NCI-H1694 (cell line): ENCODE measurements around the gene ADAM15.

Source experiments
- DNase-seq: peaks from one replicate; lab custom pipeline; 2025; lab: John Stamatoyannopoulos, UW

ADAM15 gene

DNA sequence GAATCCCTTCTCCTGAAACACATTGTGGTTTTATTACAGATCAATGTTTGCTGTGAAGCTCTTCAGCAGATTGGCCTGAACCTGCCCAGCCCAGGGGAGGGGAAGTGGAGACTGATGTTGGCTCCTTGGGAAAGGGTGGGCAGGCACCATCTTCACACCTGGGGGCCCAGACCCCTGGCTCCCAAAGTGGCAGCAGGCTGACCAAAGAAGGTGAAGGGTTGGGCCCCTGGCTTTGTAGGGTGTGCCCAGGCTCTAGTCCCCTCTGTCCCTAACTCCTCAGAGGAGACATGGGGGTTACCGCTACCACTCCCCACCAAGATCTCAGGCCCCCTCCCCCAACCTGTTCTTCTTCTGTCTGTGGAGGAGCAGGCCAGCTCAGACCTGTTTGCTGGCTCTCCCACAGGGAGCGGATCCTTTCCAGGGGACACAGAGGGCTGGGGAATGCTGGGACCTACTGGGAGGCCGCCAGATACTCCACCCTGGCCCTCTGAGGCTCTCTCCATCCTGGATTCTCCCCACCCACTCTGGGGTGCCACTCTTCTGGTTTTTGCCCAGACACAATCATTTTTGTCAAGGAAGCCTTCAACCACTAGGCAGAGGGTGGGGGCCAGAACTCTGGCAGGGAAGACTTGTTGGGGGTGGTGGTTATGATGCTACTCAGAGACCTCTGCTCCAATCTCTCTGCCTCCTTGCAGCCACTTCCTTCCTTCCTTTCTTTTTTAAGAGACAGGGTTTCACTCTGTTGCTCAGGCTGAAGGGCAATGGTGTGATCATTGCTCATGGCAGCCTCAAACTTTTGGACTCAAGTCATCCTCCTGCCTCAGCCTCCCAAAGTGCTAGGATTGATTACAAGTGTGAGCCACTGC lies 22.5 kb downstream of the ADAM15 start:
- DNase-seq = no peak

DNA sequence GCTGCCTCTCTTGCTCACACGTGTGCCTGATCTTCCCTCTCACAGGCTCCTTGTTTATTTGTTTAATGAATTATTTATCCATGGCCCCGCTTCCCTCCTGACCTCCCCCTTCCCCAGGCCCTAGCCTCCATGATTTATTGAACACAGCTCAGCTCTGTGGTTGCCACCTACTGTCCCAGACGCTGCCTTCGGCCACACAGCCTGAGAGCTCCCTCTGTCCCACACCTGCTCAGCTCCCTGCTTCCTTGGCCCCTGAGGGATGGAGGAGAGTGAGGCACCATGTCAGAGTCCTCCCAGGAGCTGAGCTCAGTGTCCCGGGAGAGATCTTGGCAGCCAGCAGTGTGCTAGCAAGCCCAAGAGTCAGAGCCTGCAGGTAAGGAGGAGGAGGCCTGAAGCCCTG lies 24.4 kb downstream of the ADAM15 start:
- no peak for DNase-seq

DNA sequence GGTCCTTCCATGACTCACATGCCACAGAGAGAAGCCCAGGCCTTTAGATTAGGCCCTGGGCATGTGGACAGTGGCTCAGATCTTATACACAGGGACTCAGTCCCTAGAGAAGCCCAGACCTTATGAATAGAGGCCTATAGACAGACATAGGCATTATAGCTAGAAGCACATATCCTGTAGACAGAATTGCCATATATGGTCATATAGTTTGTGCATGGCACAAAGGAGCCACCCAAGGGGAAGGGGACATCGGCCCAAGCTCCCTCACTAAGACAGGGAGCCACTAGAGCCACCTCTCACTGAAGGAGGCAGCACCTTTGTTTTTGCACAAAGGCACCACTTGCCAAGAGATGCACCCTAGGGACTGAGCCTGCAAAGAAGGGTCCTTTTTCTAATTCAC lies 25.3 kb downstream of the ADAM15 start:
- DNase-seq = no peak

DNA sequence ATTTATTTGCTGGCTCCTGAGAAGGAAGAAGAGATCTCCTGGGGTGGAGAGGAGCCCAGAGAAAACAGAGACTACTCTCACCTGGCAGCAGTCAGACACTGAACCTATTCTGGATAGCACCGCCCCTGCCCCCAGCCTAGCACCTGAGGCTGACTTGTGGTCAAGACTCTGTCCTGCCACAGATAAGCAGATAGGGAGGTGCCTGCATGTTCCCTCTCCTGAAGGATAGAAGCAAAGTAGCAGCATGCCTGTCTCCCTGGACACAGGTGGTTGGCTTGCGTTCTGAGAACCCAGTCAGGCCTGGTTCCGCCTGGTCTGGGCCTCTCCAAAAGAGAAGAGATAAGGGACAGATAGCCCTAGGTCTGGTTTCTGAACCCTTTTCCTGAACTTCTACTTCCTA lies 26.2 kb downstream of the ADAM15 start:
- DNase-seq = no peak

DNA sequence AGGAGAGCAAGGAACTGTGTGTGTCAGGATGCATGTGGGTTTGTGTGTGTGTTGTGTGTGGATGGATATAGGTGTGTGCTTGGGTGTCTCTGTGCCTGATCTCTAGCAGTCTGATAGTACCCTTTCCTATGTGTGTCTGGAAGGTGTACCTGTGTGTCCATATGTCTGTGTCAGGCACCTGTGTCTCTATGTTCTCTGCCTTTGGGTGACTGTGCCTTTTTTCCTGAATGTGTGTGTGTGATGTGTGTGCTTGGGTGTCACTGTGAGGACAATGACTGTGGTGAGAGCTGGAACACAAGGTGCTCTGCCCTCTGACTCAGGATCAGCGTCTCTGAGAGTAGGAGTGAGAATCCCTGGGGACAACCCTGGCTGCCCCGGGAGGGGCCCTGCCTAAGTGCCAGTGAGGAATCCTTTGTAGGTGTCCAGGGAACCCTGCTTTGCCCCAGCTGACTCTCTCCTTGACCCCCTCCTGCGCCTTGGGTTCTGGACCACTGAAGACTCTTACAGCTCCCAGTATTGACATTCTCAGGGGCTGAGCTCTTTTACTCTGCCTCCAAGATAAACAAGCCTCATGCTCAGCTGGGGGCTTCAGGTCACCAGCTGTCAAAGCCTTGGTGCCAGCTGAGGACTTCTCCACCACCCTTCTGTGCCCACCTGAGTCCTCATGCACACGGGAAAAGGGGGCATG lies 26.8 kb downstream of the ADAM15 start:
- no peak for DNase-seq

DNA sequence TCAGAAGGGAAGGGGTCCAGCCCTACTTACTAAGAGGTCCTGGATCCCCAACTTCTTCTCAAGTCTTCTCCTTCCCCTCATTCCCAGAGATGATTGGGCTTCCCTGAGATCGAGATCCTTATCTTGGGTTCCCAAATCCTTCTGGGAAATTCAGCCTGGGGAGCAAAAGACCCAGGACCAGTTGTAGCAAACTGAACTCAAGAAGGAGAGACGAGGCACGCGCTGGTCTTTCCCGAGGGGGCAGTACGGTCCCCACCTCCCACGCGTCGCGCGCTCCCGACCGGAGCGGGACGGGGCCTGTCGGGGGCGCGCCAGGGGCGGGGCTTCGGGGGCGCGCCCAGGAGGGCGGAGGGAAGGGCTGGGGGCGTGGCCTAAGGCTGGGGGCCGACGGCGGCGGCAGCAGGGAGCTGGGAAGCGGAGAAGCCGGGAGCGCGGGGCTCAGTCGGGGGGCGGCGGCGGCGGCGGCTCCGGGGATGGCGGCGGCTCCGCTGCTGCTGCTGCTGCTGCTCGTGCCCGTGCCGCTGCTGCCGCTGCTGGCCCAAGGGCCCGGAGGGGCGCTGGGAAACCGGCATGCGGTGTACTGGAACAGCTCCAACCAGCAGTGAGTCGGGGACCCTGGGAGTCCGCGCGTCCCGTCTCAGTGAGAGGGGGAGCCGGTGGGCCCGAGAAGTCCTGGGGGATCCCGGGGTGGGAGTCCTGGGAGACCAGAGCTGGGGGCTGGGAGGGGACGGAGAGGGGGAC lies 27.5 kb downstream of the ADAM15 start, which contains the start of gene EFNA3:
TSS of gene EFNA3 (plus strand) at position 369 of the 741 bp plus-strand sequence. CDS start at position 474, 105 bp downstream.
- DNase-seq = peak; percentile 53

DNA sequence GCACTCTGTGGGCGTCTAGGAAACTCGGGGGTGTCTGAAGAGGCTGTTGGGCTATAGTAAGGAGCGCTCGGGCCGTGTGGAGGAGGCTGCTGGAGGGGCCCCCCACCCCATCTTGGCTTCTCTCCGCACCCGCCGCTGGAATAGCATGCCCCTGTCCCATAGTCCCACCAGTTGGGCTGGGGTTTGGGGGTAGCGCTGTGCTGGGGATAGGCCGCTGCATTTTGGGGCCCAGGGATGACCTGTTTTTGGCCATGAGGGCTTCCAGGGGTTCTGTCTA lies 28.0 kb downstream of the ADAM15 start:
- DNase-seq = no peak

DNA sequence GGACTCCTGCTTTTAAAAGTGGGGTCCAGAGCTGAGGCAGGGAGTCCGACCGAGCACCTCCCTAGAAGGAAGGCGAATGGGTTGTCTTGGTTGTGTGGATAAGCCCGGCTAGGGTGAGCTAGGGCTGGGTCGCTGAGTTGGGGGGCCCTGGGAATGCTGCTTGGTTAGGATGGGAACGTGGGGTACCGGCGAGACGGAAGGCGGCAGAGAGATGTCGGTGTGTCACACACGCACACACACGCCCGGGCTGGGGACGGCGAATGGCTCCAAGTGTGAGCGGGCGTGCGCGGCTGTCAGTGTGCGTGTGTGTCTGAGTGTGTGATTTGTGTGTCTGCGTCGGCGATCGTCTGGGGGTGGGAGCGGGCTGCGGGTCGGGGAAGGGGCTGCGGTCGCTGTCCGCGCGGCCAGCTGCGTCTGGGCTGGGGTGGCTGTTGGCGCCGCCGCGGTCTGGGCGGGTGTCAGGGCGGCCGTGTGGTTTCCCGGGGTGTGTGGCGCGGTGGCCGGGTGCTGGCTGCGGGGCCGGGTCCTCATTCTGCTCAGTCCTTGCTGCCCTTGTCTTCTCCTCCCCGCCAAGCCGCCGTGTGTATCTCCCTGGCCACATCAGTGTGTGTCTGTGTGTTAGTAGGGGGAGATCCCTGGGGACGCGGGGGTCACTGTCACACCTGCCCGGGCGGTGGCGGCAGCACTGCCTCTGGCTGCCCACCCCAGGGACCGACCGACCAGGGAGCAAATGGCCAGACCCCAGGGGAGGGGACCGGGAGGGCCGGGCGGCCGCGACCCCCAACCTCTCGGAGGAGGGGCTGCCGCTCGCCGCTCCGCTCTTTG lies 28.6 kb downstream of the ADAM15 start:
- DNase-seq = peak; percentile 21

DNA sequence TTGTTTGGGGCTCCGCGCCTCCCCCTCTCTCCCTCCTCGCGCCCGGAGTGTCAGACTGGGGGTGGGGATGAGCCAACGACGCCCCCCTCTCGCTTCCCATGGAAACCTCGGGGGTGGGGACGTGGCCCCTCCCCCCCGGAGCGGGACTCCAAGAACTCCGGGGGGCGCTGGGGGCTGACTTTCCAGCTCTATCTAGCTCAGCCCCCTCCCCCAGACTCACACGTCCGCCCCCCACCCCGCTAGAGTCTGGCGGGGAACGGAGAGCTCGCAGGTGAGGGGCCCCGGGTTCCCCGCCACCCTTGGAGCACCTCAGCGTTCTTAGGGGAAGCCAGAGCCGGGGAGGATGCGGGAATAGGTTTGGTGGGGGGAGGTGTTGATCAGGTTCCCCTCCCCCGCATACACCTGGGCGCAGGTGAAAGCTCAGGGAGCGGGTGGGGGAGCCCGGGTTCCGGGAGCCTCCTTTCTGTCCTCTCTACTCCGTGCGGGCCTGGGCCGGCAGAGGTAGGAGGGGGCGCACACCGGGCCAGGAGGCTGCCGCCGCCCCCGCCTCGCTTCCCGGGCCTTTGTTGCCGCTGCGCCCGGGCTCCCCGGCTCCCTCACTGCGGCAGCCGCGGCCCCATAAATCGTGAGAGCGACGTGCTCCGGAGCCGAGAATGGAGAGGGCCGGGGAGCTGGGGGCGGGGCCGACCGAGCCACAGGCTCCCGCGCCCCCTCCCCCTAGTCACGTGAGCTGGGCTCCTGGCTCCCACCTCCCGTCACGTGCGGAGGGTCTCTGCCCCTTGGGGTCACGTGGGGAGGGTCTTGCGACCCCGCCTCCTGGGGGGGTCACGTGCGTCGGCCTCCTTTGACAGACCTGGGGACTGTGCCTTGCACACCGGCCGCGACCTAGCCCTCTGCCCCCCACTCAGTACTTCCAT lies 29.5 kb downstream of the ADAM15 start:
- DNase-seq = peak; percentile 96

DNA sequence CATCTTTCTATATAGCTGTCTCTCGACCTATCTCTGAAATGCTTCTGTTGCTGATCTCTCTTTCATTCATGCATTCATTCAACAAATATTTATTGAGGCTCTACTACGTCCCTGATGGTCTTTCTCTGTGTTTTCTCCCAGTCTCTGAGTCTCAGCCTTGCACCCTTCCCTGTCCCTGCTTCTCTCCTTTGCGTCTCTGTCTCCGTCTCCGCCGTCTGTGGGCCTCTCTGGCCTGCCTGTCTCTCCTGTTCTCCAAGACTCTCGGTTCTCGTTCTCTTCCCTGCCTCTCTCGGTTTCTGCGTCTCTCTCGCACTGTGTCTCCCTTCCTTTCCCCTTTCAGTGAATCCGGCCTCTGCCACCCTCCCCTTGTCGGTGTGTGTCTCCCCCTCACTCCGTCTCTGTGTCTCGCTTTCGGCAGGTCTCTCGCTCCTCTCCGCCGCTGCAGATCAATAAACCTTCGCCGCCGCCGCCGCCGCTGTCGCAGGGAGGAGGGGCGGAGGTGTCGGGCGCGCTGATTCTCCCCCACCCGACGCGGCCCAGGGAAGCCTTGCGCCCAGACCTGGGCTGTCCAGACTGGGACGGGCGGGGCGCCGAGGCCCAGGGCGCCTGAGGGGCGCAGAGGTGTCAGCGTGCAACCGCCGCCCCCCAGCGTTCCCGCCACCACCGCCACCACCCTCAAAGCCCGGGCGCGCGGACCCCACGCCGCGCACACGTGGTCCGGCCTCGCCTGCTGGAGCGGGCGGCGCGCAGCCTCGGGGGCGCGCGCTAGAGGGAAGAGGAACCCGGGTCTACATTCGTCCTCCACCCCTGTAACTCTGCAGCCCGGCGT lies 30.6 kb downstream of the ADAM15 start:
- DNase-seq = no peak

DNA sequence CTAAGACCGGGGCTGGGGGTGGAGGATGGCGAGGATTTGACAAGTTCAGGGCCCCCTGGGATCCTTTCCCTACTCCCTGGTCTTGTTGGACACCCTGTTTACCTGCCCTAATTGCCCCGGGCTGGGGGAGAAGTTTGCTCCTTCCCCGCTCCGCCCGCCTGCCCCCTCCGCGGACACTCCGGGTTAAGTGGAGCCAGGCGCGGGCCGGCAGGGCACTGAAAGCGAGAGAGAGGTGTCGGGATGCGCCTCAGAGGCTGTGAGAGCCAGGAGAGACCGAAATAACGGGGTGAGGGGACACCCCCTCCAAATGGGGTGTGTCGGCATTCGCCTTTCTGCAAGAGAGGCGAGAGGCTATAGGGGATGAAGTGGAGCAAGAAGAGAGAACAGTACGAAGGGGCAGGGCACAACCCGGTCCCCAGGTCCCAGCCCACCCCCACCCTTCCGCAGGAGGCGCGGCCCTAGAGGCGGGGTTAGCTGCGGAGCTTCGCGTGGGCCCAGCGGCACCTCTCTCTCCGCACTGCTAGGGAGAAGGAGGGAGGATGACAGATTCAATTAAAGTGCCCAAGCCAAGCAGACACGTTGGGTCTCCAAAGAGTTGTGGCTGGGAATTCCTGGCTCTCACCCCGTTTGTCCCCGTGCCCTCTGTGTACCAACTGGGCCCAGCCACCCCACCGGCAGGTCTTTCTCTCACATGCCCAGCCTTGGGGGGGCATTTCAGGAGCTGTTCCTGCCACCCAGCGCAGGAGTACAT lies 31.4 kb downstream of the ADAM15 start:
- DNase-seq = no peak

DNA sequence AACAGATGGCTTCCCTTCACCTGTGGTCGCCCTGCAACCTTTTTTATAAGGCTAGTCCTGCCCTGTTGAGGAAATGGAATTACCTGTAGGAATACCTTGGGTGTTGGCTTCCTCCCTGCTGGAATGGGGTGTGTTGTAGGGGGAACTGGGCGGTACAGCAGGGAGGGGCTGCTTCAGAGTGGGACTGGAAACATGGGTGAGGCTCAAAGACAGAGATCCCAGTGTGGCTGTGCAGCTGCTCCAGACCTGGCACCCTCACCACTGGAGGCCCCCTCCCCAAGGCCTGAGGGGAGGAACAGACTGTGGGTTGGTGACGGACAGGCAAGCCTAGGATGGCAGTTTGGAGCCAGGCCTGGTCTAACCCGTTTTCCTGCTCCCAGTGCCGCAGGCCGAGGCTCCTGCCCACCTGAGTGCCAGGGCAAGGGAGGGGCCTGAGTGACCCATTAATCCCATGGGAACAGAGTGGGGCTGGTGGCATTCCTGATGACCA lies 32.0 kb downstream of the ADAM15 start:
- DNase-seq = no peak

DNA sequence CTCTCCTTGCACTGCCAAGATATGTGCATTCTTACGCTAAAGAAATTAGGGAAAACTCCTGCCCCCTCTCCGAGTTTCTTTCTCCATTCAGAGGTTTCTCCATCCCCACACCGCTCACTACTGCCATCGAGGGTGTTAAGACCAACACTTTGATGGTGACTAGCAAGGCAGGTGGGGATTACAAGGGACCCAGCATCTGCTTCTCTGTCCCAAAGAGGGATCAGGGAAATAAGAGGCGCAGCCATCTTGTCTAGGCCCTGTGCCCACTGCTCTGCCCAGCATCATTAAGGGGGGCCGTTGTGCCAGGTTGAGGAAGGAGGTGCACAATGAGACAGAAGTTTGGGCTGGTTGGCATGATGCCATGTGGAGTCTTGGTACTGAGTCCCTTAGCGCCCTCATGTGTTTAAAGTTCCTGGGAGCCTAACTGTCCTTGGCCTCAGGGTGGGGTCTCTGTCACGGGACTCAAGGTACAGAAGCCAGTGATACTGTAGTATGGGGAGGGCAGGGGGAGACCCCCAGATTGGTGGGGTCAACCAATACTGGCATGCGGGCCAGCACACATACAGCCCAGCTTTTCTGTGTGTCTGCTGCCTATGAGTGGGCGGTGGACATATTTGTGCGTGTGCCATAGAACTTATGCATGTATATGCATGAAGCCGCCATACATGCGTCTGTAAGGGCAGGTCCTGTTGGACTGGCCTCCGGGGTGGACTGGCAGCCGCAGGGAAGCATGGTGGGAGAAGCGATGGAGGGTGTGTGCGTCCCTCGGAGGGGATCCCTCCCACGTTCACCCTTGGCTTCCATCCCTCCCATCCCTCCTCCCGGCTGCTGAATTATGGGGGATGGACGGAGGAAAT lies 33.0 kb downstream of the ADAM15 start:
- DNase-seq = no peak

DNA sequence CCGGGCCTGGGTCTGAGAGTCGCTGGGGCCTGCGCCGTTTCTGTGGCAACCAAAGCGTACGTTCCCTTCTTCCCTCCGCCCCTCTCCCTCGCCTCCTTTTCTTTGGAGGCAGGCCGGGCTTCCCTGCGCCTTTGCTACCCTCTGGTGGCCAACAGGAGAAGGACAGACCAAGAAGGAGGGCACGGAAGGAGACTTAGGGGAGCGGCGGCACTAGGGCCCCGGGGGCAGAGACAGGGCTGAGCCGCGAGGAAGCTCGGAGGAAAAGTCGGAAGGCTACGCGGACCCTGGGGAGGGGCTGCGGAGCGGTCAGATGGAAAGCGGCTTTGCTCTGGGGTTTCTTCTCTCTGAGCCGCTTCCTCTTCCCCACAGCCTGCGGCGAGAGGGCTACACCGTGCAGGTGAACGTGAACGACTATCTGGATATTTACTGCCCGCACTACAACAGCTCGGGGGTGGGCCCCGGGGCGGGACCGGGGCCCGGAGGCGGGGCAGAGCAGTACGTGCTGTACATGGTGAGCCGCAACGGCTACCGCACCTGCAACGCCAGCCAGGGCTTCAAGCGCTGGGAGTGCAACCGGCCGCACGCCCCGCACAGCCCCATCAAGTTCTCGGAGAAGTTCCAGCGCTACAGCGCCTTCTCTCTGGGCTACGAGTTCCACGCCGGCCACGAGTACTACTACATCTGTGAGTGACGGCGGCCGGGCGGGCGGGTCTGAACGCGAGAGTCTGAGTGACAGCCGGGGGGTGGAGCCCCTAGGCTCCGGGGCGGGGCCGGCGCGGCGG lies 33.8 kb downstream of the ADAM15 start:
- DNase-seq = peak; percentile 98

DNA sequence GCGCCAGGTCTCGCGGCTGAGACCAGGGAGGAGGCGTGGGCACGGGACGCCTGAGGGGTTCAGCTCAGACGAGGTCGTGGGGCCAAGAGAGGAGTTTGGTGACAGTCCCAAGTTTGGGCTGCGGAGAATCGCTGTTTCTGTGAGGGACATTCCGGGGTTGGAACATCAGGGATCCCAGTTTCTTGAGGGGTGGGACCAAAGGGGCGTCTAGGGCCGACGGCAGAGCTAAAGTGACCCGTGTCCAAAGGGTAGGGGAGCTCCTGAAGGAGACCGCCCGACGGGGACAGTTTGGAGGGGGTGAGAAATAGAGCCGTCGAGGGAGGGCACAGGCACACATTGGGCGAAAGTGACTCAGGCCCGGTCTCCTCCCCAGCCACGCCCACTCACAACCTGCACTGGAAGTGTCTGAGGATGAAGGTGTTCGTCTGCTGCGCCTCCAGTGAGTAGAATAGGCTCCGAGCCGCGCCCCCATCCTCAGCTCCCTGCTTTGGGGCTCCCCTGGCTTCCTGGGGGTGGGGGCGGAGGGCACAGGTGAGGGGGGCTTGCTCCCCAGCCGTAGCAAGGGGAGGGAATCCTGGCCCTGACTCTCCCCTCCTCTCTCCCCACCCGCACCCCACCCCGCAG lies 34.5 kb downstream of the ADAM15 start:
- no peak for DNase-seq

DNA sequence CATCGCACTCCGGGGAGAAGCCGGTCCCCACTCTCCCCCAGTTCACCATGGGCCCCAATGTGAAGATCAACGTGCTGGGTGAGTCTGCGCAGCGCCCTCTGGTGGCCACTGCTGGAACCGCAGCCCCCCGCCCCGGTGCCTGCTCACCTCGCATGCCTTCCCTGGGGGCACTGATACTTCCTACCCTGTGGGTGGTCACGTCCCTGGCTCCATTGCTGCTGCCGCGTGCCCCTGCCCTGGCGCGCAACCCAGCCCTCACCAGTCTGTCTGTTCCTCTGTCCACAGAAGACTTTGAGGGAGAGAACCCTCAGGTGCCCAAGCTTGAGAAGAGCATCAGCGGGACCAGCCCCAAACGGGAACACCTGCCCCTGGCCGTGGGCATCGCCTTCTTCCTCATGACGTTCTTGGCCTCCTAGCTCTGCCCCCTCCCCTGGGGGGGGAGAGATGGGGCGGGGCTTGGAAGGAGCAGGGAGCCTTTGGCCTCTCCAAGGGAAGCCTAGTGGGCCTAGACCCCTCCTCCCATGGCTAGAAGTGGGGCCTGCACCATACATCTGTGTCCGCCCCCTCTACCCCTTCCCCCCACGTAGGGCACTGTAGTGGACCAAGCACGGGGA lies 35.1 kb downstream of the ADAM15 start:
- DNase-seq = peak; percentile 79
